Peyer's patch (tissue), 4 donors: ENCODE data around the gene MACROD2.

Source experiments
- CTCF ChIP-seq, 6 experiments: fragments of 450-650 bp in 4 of 6; fragments of 200-600 bp in 2 of 6; sonication (generic) in 1 of 6; IDR thresholded peaks; one replicate each; pipeline ENCODE4 v1.5.1; 2017 to 2019; ENCODE audit warnings: antibody characterized with exemption in 6 of 6, mild to moderate bottlenecking in 3 of 6, moderate library complexity in 1 of 6
- POLR2A ChIP-seq, 2 donors: fragments of 450-650 bp; IDR thresholded peaks; one replicate each; pipeline ENCODE4 v1.5.1; 2017; ENCODE audit warnings: antibody characterized with exemption in 2 of 2, mild to moderate bottlenecking in 2 of 2, moderate library complexity in 2 of 2

GRCh38 chr20:14178952-14179351 is 183.6 kb downstream of the MACROD2 start:
- no peak for TF ChIP-seq CTCF (IDR thresholded peaks at IDR 0.05)
- no peak for TF ChIP-seq POLR2A (IDR thresholded peaks at IDR 0.05)
